Heart right ventricle (tissue), 16 donors: ENCODE results near the gene ADGRL3. TPM values are rescaled to one million over a fixed set of nuclear protein-coding genes. Genes with fewer than 3 reads are reported as not detected.

Source experiments
- ATAC-seq, 8 donors: fragments of 200-7000 bp; cut with Tn5 transposase; one replicate each; pipeline ENCODE4 v1.9.1; 2020; ENCODE audit warnings: mild to moderate bottlenecking in 8 of 8, moderate library complexity in 8 of 8, moderate number of reproducible peaks in 1 of 8
- DNase-seq, 2 donors: peaks; one replicate each; pipeline ENCODE4 v3.0.0-alpha.2; 2020
- H3K27ac ChIP-seq, 10 donors: fragments of 200-600 bp; sonication (generic) in 2 of 10; one replicate each; pipeline versions ENCODE4 v1.5.0 to v1.8.0; 2020 to 2022; ENCODE audit warnings: mild to moderate bottlenecking in 3 of 10
- H3K27me3 ChIP-seq, 7 donors: fragments of 200-600 bp; one replicate each; pipeline ENCODE4 v1.8.0; 2021 to 2022; ENCODE audit warnings: mild to moderate bottlenecking in 2 of 7
- H3K36me3 ChIP-seq, 9 donors: fragments of 200-600 bp; sonication (generic) in 1 of 9; one replicate each; pipeline versions ENCODE4 v1.5.0 to v1.8.0; 2020 to 2022; ENCODE audit warnings: mild to moderate bottlenecking in 2 of 9
- H3K4me1 ChIP-seq, 9 donors: fragments of 200-600 bp; sonication (generic) in 1 of 9; one replicate each; pipeline versions ENCODE4 v1.5.0 to v1.8.0; 2020 to 2022; ENCODE audit warnings: mild to moderate bottlenecking in 4 of 9
- H3K4me3 ChIP-seq, 10 donors: fragments of 200-600 bp; sonication (generic) in 2 of 10; one replicate each; pipeline versions ENCODE4 v1.5.0 to v1.8.0; 2020 to 2022; ENCODE audit warnings: mild to moderate bottlenecking in 7 of 10, moderate library complexity in 2 of 10
- H3K9me3 ChIP-seq, 11 donors: fragments of 200-600 bp in 10 of 11; sonication (generic) in 2 of 11; one replicate each; pipeline versions ENCODE4 v1.5.0 to v1.8.0; 2013 to 2022; ENCODE audit warnings: mild to moderate bottlenecking in 2 of 11, control low read depth in 1 of 11, moderate library complexity in 1 of 11
- WGBS, 2 donors: extraction: QIAGEN DNeasy Blood & Tissue Kit; methylation state at CpG; one replicate each; pipeline ENCODE4 v1.1.7; 2013; ENCODE audit warnings: inconsistent platforms in 1 of 2; 5-methylcytosine and 5-hydroxymethylcytosine counted together
- intact Hi-C, 10 donors: fragments of 100-400 bp; cut with DNase I; formaldehyde crosslinking; loops; one replicate each; pipeline versions ENCODE4 v1.11.1 to v1.14.2; 2022
- polyA plus RNA-seq, 2 donors: library from polyadenylated mRNA; stranded (reverse); fragments of 200-250 nt; gene quantifications; one replicate each; pipeline ENCODE4 v1.2.3, GENCODE V29; 2013
- total RNA-seq, 10 donors: library from RNA; stranded (reverse); fragmentation: NEBNext Ultra II Directional in 3 of 10; extraction: Animal tissue kit (Norgen Biotek cat#: 25700) in 3 of 10; gene quantifications; one replicate each; pipeline versions ENCODE4 v1.2.1 to v1.2.4, GENCODE V29; 2021 to 2023
- TF ChIP-seq, protein P1 (sequence below), 9 donors: fragments of 200-600 bp; sonication (generic) in 2 of 9; IDR thresholded peaks; one replicate each; pipeline versions ENCODE4 v1.5.0 to v1.8.0; 2021 to 2022; ENCODE audit warnings: antibody characterized with exemption in 9 of 9, mild to moderate bottlenecking in 5 of 9, moderate library complexity in 1 of 9
- donor health status: Arrhythmogenic right ventricular cardiomyopathy.
- donor health status: ischemic (EF 13 %, LVEDD 7.1; RV severe dilation, severe dysfunction).
- donor health status: healthy with polysubstance abuse.
- donor health status: DM: no; HTN: yes; CAD: no.
- donor health status: DM: no; HTN: no; CAD: no.
- donor health status: ischemic (EF 25% LVEDD 6.9; RV normal size, moderate dysfunction).
- donor health status: ischemic (EF 25% LVEDD 5.7; RV mildly dilated, moderate dysfunction).
- donor health status: healthy.
- donor health status: DM: yes; HTN: yes; CAD: no.
- donor health status: Ischemic cardiomyopathy.
- donor health status: ischemic (EF 35%, LVEDD 5.7; RV mildly dilated, moderate dysfunction).
- donor health status: nonischemic (EF 11% LVEDD 7.7; RV severe dilation, severe dysfunction).
- donor health status: DM: yes; HTN: yes; CAD: no.
- donor health status: PGD.
- donor health status: ischemic (EF 29% LVEDD 5.4; RV normal size, mild dysfunction).
- donor health status: nonischemic (EF 23%, LVEDD 6.1; RV moderate dilation, normal function).

Gene ADGRL3
- total and polyA plus RNA-seq, 12 donors, result 0.36 to 20.9 (median 4.6) TPM

DNA sequence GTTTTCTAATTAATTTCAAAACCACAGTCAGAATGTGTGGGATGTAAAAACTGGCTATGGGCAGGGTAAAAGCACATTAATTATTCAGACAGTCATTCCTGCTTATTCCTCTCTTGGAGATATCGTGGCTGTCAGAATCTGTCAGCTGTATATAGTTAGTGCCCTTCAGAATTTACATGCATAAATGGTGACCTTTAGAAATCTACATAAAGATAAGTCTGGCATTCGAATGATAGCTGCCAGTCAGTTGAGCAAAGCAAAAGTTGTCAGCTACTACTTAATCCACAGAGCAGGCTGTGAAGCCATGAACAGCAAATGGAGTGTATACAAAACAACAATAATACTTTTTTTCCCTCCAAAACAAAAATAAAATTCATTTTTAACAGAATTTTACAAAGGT, 189.5 kb downstream of the ADGRL3 start:
- no peaks in the 10 kb centered on the region for H3K27me3 ChIP-seq
- intact Hi-C loops, result no loop called here
- DNase-seq (no peak), ATAC-seq (no peak)
- no peaks in the 10 kb centered on the region for H3K4me1 ChIP-seq
- H3K36me3 ChIP-seq, result no peaks in the 10 kb centered on the region
- no peak overlapping the region for H3K27ac ChIP-seq
- WGBS, 2 donors, result 36% methylated on average over 2 of the region's 2 CpGs
- H3K4me3 ChIP-seq, result no peak overlapping the region
- TF ChIP-seq, protein P1, sequence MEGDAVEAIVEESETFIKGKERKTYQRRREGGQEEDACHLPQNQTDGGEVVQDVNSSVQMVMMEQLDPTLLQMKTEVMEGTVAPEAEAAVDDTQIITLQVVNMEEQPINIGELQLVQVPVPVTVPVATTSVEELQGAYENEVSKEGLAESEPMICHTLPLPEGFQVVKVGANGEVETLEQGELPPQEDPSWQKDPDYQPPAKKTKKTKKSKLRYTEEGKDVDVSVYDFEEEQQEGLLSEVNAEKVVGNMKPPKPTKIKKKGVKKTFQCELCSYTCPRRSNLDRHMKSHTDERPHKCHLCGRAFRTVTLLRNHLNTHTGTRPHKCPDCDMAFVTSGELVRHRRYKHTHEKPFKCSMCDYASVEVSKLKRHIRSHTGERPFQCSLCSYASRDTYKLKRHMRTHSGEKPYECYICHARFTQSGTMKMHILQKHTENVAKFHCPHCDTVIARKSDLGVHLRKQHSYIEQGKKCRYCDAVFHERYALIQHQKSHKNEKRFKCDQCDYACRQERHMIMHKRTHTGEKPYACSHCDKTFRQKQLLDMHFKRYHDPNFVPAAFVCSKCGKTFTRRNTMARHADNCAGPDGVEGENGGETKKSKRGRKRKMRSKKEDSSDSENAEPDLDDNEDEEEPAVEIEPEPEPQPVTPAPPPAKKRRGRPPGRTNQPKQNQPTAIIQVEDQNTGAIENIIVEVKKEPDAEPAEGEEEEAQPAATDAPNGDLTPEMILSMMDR (IDR thresholded peaks at IDR 0.05), result no peak
- no peaks in the 10 kb centered on the region for H3K9me3 ChIP-seq

DNA sequence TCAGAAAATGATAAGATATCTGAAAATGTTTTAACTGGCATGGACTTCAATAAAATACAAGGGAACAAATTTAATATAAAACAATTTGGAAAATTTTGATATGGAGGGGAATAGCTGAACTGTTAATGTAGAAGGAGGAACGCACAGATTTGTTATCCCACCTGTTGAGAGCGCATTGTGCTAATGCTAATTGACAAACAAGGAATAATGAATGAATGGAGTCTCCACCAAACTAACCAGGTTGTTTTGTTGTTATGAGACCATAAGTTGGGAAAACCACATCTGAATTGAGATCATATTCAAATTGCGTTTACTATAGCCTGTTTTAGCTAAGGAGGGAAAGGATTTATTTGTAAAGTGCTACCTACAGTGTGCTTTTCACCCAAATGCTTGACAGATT, 195.6 kb downstream of the ADGRL3 start:
- H3K4me1 ChIP-seq, result no peaks in the 10 kb centered on the region
- WGBS, 2 donors, result 88 to 91% methylated on average over 3 of the region's 3 CpGs
- intact Hi-C loops, result no loop called here
- H3K9me3 ChIP-seq, result no peaks in the 10 kb centered on the region
- TF ChIP-seq, protein P1 (IDR thresholded peaks at IDR 0.05), result no peak
- DNase-seq, result no peak
- H3K27me3 ChIP-seq, result no peaks in the 10 kb centered on the region
- no peak for ATAC-seq
- no peak overlapping the region for H3K4me3 ChIP-seq
- H3K27ac ChIP-seq, result no peak overlapping the region
- H3K36me3 ChIP-seq, result no peaks in the 10 kb centered on the region

DNA sequence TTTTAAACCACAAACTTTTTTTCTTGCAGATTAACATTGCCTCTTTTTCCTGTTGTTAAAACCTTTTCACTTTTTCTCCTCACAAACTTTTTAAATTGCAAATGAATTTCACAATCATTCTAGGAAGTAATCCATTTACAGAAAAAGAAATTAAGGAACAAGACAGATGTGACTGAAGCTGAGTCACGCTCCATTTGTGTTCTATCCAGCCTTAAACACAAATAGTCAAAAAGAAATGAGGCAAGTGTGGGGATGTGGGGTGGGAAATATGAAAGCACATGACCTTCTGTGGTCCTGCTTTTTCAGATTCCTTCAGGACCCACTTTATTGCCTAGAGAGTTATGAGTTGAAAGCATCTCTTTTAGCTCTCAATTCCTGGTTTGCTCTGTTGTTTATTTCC, 197.0 kb downstream of the ADGRL3 start:
- TF ChIP-seq, protein P1 (IDR thresholded peaks at IDR 0.05), result no peak
- H3K9me3 ChIP-seq, result no peaks in the 10 kb centered on the region
- no peaks in the 10 kb centered on the region for H3K36me3 ChIP-seq
- WGBS, 2 donors, result 68 to 75% methylated on average over 1 of the region's 1 CpG
- no peaks in the 10 kb centered on the region for H3K27me3 ChIP-seq
- no peak overlapping the region for H3K4me3 ChIP-seq
- ATAC-seq (peak in 4 of 8 donors; percentile 51 to 63 (median 56)), DNase-seq (no peak)
- H3K4me1 ChIP-seq, result no peaks in the 10 kb centered on the region
- intact Hi-C loops, result no loop called here
- H3K27ac ChIP-seq, result no peak overlapping the region

DNA sequence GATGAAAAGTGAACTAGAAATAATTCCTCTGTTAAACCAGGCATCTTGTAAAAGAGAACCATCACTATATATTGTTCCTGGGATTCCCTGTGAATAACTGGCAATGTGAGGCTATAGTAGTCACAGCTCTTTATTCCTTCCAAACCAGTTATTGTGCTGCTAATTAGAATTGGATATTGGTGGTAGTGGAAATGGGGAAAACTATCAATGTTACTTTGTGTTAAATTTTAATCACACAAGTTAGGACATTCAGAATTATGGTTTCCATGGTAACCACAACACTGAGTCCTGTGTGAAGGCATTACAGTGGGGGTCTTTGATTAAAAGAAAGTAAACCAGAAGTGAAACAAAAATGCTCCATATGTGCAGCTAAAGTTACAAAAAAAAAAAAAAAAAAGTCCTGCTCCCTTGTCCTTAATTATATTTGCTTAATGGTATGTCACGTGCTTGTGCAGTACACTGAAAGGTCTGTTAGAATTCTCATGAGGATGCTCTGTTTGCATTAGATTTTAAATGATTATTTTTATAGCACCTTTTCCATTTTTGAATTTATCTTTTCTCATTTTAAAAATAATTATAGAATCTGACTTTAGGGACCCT, 200.4 kb downstream of the ADGRL3 start:
- TF ChIP-seq, protein P1 (IDR thresholded peaks at IDR 0.05), result no peak
- ATAC-seq, result no peak
- WGBS, 2 donors, result 73 to 86% methylated on average over 1 of the region's 1 CpG
- Histone ChIP-seq H3K9me3 (no peaks in the 10 kb centered on the region), H3K27ac (no peak overlapping the region), H3K4me1 (no peaks in the 10 kb centered on the region), H3K4me3 (no peak overlapping the region), H3K36me3 (no peaks in the 10 kb centered on the region), H3K27me3 (no peaks in the 10 kb centered on the region)
- intact Hi-C loops, result no loop called here
- no peak for DNase-seq
